HG02571 (cell line): Measurements from ENCODE around the gene FSD1L.

Source experiments
- ATAC-seq: cut with Tn5 transposase; IDR thresholded peaks from one replicate; pipeline ENCODE4 v1.9.1; 2021; ENCODE audit warnings: mild to moderate bottlenecking, moderate library complexity; ENCODE audit not compliant: unreplicated experiment

The FSD1L gene

DNA sequence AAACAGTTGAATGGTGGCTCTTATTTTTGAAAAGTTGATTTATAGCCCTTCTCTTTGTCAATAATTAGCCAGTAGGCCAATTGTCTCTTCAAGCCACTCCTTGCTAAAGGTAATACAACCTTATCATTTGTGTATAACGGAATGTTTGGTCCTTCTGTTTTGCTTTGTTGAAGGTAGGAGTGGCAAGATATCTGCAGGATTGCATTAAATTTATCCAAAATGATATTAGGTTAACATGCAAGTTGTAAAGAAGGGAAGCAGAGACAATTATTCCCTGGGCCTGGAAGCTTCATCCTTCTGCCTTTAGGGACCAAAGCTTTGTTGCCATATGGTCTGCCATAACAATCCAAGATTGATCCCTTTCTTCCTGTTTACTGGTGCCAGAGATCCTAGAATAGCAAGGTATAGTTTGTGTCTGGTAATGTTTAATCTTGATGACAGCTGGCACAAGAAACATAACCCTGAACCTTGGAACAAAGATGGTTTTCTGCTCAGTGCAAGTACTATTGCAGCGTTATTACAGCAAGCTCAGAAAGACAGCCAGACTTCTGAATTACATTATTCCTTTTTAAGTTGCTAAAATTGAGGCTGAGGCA lies 15.5 kb upstream of the FSD1L start:
- ATAC-seq: no peak

DNA sequence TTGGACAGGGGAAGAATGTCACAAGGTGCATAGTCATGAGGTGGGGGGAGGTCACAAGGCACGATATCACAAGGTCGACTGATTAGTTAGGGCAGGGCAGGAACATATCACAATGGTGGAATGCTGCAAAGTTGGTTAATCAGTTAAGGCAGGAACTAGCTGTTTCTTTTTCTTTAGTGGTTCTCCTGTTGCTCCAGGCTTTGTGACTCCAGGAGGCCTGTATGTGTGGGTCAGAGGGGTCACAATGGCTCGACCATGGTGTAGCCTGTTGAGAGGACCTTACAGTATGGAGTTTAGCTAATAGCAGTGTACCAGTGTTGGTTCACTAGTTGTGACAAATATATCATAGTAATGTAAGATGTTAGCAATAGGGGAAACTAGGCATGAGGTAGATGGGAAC lies 12.4 kb upstream of the FSD1L start:
- no peak for ATAC-seq

DNA sequence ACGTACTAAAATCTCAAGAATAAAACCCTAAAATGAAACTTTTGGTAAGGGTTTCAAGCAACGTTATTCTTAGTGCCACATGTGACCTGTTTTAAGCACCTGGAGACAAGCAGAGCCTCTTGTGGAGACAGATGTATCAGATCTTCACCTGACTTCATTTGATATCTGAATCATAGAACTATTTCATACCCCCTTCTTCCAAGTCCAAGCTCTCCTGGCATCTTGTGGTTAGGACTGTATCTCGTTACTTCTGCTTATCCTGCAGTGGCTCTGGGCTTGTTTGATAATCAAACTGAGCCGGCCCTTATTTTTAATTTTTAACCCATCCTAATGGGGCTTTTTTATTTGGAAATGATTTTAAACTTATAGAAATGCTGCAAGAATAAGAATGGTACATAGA lies 11.1 kb upstream of the FSD1L start:
- no peak for ATAC-seq

DNA sequence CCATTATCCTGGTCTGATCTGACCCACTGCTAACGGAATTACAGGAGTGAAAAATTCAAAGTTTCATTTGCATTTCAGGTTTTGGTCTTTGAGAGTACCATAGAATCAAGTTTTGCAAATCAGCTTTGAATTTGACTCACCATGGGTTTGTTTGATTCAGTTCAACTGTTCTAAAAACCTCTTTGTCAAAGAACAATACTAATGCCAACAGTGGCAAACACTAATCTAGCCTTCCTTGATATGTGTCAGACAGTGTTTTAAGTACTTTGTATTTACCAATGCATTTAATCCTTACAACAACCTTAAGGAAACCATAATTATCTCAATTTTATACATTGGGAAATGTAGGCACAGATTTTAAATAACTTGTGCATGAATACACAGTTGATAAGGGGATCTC lies 10.1 kb upstream of the FSD1L start:
- no peak for ATAC-seq

DNA sequence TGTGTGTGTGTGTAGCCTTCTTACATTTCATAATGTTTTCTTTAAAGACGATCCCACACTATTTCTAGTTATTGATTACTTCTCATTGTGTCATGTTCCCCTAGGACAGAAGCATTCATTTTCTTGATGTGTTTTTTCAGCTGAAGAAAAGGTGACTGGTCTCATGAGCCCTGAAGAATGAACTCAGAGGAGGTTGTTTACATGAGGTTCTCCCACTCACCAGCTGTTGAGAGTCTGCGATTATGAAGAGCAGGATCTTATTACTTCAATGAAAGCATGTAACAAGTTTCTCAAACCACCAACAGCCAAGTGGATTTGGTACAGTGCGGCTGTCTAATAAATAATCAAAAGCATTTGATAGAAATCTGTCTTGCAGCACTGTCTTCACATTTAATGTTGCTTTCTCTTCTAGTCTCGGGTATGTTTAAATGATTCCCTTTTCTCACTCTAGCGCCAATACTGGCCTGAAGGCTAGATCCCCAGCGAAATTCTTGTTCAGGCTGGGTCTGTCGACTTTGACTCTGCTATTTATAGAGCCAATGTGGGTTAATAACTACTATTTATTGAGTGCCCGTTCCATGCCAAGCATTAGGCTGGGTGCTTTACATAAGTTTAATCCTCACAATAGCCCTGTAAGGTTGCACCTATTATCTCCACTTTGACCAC lies 9.6 kb upstream of the FSD1L start:
- no peak for ATAC-seq

DNA sequence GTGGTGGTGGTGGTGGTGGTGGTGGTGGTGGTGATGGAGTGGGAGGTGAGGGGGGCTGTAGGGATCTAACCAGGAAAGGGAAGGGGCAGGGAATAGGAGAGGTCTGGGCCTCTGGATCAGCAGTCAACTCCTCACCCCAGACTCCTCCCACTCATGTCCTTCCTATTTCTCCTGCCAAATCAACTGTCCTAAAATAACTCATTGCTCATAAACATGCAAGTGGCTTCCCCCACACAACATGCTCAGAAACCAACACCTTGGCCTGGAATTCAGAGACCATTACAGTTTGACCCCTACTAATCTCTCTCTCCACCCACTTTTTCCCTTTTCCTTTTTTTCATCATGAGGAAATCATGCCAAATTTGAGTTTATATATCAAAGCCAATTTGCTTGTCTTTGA lies 8.4 kb upstream of the FSD1L start:
- ATAC-seq: no peak

DNA sequence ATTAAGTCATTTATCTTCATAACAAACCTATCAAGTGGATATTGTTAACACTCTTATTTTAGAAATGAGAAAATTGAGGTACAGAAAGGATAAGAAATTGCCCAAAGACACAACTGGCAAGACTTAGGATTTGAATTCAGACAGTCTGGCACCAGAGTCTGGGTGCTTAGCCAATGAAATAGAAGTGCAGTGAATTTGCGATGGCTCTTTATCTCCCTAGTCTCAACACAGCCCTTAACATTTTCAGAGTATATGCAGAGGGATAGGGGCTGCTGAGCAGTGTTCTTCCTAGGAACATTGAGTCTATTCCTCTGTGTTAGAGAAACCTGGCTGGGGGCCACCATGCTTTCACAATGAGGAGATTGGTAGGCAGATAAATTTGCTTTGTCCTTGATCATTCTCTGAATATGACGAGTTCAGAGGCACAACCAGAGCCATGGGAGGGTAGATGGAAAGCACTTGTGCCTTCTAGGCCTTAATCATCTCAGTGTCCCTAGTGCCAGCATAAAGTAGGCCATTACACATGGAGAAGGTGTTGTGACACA lies 6.1 kb upstream of the FSD1L start:
- no peak for ATAC-seq

DNA sequence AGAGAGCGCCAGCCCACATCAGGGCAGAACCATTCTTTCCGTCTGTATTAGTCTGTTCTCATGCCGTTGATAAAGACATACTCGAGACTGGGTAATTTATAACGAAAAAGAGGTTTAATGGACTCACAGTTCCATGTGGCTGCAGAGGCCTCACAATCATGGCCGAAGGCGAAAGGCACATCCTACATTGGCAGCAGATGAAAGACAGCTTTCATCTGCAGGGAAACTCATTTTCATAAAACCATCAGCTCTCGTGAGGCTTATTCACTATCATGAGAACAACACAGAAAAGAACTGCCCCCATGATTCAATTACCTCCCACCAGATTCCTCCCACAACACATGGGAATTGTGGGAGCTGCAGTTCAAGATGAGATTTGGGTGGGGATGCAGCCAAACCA lies 4.7 kb upstream of the FSD1L start:
- no peak for ATAC-seq

DNA sequence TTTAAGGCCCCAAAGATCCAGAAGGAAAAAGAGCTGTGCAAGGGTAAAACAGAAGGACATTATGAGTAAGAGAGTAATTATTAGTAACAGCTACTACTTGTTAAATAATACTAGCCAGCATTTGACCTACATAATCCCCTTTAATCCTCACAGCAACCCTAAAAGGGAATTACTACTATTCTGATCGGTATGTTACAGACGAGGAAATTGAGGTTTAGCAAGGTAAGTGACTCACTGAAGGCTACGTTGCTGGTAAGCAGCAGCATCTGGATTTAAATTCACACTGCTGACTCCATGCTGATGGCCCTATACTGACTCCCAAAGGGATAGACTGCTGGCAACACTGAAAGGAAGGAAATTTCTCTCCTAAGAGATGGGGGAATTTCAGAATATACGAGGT lies 3.7 kb upstream of the FSD1L start:
- ATAC-seq: no peak

DNA sequence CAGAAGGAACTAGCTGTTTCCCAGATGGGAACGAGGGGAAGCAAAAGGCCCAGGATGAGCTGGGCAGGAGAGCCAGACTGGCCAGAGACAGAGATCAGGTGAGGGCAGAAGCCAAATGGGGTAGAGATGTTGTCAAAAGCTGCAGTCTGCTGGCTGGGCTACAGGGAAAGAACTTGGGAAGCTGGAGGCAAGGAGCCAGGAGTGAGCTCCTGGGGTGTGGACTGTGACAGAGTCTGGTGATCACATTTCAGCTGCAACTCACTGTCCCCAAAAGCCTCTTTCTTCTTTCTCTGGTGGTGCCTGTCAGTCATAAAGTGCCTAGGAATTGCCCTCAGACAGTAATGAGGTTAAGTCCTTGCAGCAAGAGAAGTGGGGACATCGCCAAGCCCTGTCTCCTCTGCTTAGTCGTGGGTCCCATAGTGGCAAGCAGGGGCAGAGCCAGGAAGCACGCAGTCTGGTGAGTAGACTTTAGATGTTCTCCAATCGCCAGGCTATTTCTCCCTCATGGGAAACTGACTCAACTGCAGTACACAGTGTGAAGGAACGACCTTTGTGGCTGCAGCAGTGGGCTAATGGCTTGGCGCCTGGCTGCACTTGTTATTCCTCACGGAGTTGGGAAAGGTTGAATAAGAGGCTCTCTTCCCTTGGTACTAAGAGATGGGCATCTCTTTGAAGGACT lies 2.5 kb upstream of the FSD1L start:
- no peak for ATAC-seq

DNA sequence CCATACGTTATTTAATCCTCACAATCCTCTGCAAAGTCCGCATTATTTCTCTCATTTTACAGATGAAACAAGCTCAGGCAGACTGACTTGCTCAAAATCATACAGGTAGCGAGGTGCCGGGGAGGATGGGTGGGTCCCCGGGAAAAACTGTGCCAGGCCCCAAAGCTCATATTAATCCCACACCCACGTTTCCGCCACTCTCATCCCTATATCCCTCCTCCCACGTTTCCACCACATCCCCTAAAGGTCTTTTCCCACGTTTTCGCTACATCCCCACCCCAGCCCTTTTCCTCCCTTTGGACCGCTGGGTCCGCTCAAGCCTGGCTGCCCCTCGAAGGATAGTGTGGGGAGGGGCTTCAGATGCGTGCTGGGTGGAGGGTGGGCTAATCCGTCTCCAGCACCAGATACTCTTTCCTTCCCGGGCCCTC lies 434 bp upstream of the FSD1L start:
- no peak for ATAC-seq

DNA sequence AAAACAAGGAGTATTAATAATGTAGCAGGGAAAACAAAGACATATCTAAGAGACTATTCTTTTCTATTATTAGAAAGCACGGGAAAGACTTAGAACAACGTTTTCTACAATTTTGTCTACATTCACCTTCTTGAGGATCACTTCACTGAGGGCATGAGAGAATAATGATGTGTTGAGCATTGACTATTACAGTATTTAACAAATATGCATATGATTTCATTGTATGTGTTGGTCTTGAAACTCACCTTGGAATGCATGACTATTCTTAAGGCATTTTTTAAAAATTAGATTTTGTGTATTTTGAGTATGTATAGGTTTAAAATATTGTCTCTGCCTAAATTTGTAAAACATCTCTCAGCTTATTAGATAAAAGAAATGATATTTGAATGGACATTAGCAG lies 1.2 kb downstream of the FSD1L start:
- ATAC-seq: no peak

DNA sequence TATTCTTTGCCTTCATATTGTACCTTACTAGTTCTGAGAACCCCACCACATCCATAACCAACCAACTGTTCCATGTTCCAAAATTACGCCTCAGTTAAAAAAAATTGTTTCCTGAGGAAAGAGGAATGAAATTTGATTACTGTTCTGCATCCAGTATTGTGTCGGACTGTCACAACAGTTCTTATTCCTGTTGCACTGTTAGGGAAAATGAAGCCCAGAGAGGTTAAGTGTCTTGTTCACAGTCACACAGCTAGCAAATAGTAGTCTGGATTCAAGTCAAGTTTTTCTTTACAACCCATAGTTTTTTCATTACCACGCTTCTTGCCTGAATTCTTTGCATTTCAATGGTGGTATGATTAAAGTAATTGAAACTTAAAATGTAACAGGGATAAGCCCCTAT lies 4.4 kb downstream of the FSD1L start:
- ATAC-seq: no peak

DNA sequence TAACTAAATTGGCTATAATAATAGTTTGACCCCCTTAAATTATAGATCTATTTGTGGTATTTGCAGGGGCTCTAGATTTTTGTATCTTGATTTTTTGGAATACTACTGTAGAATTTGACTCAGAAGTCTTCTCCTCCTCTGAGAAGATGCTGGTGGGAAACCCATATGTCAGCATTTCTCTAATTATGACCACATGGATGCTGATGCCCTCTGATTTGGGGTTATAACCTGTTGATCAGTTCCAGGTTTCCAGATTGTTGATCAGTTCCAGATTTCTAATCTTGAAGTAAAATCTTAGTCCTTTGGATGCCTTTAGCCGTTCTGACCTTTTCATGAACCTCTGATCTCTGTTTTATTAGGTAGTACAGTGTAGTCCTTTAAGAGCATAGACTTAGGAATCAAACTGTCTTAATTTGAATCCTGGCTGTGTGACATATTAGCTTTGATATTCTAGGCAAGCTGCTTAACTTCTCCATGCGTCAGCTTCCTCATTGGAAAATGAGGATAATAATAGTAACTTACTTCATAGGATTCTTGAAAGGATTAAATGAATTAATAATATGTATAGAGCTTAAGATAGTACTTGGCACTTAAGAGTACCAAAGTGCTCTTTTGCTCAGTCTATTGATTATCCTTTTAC lies 8.1 kb downstream of the FSD1L start:
- no peak for ATAC-seq

DNA sequence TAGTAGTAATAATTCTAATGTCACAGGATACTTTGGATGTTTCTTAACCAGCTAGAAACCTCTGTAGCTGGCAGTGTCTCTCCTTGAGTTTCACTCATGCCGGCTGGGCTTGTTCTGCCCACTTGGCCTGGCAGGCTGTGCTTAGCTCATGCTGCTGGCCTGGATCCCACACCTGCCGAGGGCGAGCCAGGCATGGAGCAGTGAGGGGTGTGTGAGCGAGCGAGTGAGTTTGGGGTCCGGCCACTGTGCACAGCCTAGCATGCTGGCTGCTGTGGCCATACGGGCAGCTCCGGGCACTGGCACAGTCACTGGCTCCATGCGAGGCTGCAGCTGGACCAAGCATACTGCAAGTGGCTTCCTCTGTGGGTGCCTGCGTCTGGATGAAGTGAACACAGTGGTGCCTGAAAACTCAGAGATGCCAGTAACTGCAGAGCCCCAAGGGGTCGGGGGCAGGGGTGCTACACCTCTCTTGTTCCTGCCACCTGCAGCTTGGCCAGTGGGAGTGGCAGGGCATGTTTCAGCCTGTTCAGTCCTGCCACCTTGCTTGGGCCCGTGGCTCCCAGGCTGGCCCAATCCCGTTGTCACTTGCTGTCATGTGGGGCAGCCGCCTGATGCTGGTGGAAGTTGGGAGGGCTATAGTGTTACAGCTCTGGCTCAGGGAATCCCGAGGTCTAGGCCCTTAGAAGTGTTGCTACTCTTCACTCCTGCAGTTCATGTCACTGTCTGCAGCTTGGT lies 9.9 kb downstream of the FSD1L start:
- ATAC-seq: no peak

DNA sequence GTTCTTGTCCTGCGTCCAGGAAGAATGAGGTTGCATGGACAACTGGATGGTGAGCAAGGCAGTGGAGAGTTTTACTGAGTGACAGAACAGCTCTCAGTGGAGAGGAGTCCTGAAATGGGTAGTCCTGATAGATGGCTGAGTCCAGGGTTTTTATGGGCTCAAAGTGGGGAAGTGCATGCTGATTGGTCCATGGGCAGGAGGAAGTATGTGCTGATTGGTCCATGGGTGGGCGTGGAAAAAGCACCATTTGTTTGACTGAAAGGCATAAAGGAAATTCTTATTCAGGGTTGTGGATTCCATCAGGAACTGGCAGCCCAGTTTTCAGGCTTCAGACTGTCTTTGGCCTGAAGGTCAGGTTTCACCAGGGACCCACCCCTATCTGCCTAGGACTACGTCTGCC lies 10.6 kb downstream of the FSD1L start:
- no peak for ATAC-seq

DNA sequence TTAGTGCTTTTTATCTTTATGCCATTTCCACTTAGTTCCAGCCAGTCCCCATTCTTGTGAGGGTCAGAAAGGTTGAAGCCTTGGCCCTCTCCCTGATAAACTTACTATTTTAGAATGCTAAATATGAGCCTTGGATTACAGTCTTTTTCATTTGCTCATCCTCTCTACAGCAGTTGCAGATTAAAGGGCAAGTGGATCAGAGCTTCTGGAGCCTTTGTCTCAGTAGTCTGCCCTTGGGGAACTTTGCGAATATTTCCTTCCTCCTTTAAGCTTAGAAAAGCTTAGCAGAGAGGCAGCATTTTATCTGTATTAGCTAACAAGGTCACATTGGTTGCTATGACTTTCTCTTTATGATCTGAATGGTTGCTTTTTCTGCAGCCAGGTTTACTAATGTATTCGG lies 11.5 kb downstream of the FSD1L start:
- ATAC-seq: no peak

DNA sequence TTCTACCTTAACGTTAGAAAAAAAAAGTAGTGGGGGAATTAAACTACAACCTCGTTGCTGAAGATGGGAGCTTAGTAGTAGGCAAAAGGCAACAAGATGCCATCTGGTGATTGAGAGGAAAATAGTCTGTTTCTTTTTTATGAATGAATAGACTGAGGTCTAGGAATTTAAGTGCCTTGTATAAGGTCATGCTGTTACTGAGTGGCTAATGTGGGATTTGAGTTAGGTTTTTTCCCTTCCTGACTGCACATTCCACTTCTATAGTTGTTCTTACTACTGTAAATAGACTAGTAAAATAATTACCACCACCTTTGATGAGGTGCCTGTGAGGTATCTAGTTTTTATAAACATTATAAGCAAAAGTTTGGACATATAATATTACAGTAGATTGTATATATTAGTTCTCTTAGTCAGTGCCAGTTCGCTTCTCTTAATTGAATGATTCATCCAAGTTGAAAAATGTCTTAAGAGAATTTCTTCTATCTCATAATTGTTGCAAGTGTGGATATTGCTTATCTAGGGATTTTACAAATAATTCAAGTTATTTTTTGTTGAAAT lies 19.1 kb downstream of the FSD1L start:
- ATAC-seq: no peak

DNA sequence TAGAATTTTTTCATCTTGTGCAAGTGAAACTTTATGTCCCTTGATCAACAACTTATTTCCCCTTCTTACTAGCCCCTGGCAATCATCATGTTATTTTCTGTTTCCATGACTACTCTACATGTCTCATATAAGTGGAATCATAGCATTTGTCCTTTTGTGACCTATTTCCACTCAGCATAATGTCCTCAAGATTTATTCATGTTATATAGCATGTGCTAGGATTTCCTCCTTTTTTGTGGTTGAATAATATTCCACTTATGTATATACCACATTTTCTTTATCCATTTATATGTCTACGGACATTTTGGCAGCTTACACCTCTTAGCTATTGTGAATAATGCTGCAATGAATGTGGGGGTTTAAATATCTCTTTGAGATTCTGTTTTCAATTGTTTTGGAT lies 21.0 kb downstream of the FSD1L start:
- ATAC-seq: no peak

DNA sequence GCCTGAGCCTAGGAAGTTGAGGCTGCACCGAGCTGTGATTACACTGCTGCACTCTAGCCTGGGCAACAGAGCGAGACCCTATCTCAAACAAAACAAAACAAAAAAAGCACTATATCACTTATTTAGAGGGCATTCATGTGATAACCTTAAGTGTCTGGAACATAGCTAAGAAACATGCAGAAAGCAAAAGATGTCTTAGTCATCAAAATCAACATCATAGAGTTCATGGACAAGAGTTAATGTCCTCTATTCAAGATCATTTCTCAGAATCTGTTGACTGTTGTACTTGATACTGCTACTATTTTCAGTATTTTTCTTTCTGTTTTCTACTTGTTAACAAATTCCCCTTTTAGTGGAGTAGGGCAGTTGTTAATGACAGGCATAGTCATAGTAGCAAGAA lies 25.4 kb downstream of the FSD1L start:
- ATAC-seq: no peak

DNA sequence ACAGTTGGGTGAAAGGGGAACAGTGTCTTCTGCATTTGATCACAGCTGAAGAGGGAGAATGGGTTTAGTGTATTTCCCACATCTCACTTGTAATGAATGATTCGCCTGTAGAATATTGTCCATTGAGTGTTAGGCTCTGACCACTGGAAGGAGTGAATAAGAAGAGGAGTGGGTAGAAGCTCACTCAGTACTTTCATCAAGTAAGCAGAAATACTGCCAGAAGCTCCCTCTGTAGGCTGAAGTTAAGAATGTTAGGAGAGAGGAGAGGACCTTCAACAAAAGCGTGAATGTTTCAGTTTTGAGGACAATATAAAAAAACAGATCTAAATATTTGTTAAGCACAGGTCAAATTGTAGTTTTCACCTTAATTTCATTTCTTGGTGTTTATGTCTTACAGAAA lies 27.5 kb downstream of the FSD1L start:
- no peak for ATAC-seq
